GM21528 (cell line): ENCODE measurements around the gene ABCC6.
"Not testable (repeated sequence)": the region's sequence is repeated elsewhere in the genome, so short reads cannot be mapped to it uniquely, and the experiment has no call there.

ENCODE experiments used
- ATAC-seq: cut with Tn5 transposase; IDR thresholded peaks from one replicate; pipeline ENCODE4 v1.9.1; 2021; ENCODE audit warnings: mild to moderate bottlenecking, moderate library complexity; ENCODE audit not compliant: unreplicated experiment, low FRiP score

ABCC6 gene

DNA sequence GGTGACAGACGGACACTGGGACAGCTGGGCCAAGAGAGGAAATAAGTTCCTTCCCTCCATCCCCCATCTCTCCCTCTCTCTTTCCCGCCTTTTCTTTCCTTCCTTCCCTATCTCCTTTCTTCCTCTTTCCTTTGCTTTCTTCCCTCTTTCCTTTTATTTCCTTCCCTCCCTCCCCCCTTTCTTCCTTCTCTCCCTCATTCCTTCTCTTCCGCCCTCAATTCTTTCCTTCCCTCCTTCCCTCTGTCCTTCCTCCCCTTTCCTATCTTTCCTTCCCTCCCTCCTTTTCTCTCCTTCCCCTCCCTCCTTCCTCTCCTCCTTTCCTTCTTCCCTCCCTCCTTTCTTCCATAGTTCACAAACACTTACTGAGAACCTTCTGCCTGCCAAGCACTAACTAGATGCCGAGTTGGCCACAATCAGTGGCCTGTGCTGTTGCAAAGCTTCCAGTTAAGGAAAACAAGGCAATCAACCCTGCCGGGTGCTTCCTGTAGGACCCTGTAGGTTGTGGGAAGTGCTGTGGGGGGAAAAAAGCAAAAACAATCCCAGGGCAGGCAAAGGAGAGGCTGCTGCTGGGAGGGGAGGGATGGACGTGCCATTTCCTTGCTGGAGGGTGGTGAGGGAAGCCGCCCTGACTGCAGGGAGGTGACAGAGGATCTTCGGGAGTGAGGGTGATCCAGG lies 31.7 kb downstream of the ABCC6 start:
- no peak for ATAC-seq

DNA sequence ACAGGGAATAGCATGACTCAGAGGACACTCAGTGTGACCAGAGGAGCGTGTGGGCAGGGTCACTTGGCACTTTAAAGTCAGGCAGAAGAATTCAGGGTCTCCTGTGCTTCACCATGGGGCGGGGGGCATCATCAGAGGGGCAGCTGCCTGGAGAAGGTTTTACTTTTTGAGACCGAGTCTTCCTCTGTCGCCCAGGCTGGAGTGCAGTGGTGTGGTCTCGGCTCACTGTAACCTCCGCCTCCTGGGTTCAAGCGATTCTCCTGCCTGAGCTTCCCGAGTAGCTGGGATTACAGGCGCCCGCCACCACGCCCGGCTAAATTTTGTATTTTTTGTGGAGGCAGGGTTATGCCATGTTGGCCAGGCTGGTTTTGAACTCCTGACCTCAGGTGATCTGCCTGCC lies 32.3 kb downstream of the ABCC6 start:
- ATAC-seq: not testable (repeated sequence)

GRCh38 chr16:16190546-16190945 lies 32.7 kb downstream of the ABCC6 start:
- no peak for ATAC-seq

DNA sequence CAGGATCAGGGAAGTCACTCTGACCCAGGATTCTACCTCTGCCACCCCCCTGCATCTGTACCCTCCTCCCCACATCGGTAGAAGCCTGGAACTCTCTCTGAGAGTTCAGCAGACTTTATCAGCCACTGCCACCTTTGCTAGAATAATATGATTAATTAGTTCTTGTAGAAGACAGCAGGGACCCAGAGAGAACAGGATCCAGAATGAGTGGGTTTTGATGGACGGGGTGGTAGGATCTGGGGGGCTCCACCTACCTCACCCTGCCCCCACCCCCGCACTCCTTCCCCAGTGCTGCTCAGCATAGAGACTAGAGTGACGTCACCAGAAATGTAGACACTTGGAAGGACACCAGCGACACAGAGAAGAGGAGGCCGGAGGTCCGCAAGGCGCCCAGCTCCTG lies 33.5 kb downstream of the ABCC6 start:
- ATAC-seq: no peak

- no peak for ATAC-seq
These were observed 34.5 kb downstream of the ABCC6 start for GRCh38 chr16:16188827-16189226.

- ATAC-seq: no peak
These were observed 36.5 kb downstream of the ABCC6 start for GRCh38 chr16:16186820-16187219.

- no peak for ATAC-seq
These were observed 38.2 kb downstream of the ABCC6 start for GRCh38 chr16:16185095-16185494.

- no peak for ATAC-seq
These were observed 38.7 kb downstream of the ABCC6 start for GRCh38 chr16:16184594-16184993.

DNA sequence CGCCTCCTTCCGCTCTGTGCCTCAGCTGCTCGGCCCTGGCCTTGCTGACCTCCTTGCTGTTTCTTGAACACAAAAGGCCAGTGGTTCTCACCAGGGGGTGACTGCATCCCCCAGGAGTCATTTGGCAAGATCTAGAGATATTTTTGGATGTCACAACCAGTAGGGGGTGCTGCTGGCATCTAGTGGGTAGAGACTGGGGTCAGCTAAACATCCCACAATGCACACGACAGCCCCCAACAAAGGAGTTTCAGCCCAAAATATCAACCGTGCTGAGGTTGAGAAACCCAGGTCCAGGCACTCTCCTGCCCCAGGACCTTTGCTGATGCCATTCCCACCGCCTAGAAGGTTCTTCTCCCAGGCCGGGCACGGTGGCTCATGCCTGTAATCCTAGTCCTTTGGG lies 39.7 kb downstream of the ABCC6 start:
- ATAC-seq: no peak

DNA sequence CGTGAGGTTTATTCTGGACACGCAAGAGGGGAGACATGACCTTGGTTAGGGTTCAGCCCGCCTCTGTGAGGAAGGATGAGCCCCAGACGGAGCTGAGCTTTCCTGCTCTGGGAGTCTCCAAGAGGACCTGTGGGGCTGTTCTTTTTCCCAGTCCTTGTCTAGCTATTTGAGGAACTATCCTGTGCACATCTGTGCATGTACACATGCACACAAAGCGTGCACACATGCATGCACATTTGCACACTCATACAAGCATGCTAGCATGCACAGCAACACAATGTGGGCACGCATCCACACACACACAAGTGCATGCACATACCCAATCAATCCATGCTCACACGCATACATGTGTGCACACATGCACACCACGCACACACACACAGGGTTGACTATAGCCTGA lies 40.4 kb downstream of the ABCC6 start:
- ATAC-seq: no peak

DNA sequence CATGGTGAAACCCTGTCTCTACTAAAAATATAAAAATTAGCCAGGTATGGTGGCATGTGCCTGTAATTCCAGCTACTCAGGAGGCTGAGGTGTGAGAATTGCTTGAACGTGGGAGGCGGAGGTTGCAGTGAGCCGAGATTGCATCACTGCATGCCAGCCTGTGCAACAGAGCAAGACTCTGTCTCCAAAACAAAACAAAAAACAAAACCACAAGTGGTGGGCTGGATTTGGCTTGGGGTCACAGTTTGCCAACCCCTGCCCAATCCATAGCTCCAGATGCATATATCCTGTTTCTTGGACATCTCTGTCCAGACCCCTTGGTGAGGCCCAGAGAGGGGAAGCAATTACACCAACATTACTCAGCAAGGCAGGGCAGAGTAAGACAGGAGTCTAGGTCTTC lies 41.5 kb downstream of the ABCC6 start:
- ATAC-seq: not testable (repeated sequence)

DNA sequence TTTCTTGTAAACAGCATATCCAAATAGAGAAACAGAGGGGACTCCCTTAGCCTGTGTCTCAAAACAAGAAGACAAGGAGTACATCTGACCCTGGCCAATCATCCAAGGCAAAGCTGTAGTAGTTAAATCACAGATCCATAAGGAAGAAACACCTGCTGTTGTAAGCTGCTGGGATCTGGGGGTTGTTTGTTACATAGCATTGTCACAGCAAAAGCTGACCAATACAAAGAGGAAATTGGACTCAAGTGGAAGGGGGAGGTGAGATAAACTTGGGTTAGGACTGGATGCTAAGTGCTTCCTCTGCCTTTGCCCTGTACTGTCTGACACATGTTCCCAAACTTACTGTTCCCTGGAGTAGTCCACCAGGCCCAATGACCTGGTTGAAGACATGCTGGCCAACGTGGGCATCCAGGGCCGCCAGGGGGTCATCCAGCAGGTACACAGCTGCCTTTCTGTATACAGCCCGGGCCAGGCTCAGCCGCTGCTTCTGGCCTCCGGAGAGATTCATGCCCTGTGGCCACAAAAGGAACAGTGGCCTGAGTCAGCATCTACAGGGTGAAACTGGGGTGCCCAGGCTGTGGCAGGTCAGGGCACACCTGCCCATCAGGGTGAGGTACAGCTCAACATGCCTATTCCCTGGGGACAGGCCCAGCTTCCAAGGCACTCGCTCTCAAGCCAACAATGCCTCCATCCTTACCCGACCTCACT lies 44.7 kb downstream of the ABCC6 start:
- ATAC-seq: no peak

GRCh38 chr16:16176328-16176727 lies 47.0 kb downstream of the ABCC6 start:
- ATAC-seq: no peak

- ATAC-seq: no peak
These were observed 48.0 kb downstream of the ABCC6 start for GRCh38 chr16:16175296-16175695.

GRCh38 chr16:16172991-16173390 lies 50.3 kb downstream of the ABCC6 start:
- no peak for ATAC-seq

DNA sequence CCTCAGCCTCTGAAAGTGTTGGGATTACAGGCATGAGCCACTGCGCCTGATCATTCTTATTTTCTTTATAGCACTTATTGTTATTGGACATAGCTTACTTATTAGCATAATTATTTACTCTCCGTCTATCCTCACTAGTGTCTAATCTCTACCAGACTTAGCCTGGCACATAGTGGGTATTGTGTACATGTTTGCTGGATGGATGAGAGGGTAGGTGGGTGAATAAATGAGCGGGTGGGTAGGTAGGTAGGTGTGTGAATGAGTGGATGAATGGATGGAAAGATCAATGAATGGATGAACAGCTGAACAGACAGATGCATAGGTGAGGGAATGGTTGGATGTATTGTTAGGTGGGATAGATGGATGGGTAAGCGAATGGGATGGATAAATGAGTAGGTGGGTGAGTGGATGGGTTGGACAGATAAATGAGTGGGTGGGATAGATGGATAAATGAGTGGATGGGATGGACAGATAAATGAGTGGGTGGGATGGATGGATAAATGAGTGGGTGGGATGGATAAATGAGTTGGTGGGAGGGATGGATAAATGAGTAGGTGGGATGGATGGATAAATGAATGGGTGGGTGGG lies 51.9 kb downstream of the ABCC6 start:
- ATAC-seq: no peak

- ATAC-seq: no peak
These were observed 53.7 kb downstream of the ABCC6 start for GRCh38 chr16:16169615-16170014.

DNA sequence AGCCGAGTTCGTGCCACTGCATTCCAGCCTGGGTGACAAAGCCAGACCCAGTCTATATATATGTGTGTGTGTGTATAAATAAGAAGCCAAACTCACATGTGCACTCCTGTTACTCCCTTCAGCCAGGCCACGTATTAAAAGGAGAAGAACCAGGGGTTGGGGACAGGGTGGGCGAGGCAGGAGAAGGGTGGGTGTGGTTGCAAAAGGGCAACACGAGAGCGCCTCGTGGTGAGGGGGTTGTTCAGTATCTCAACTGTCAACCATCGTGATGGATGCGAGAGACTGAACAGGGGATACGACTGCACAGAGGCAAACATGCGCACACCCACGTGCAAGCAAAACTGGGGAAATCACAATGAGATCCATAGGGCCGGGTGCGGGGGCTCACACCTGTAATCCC lies 54.9 kb downstream of the ABCC6 start:
- ATAC-seq: no peak

GRCh38 chr16:16167927-16168326 lies 55.4 kb downstream of the ABCC6 start:
- ATAC-seq: no peak

GRCh38 chr16:16166949-16167348 lies 56.3 kb downstream of the ABCC6 start:
- no peak for ATAC-seq

GRCh38 chr16:16166085-16166484 lies 57.2 kb downstream of the ABCC6 start:
- no peak for ATAC-seq

GRCh38 chr16:16164243-16164642 lies 59.1 kb downstream of the ABCC6 start:
- ATAC-seq: no peak
